Measurements from ENCODE around the gene TMEM208.

DNA sequence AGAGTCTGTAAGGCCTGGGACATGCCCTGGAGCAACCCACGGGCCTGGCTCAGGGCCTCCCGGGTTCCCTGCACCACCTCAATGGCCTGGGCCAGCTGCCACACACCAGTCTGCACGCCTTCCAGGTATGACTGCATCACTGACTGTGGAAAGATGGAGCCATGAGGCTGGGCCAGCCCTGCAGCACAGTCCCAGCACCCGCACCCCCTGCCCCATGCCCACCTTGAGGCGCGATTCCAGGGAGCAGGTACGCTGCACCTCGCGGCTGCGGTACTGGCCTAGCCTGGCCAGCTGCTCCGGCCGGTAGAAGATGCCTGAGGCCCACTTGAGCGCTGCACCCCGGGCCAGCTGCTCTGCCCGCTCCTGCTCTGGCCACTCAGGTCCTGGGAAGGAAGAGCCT, 38.1 kb upstream of the TMEM208 start:
- no peak for TF ChIP-seq CTCF (IDR thresholded peaks at IDR 0.05; ENCODE audit: poor library complexity)
- no peak for TF ChIP-seq EZH2 (IDR thresholded peaks at IDR 0.05; ENCODE audit: borderline replicate concordance)

Data from hepatocyte (in vitro differentiated cells).